ENCODE data around the gene EDC3.
"Not testable (repeated sequence)": the region's sequence is repeated elsewhere in the genome, so short reads cannot be mapped to it uniquely, and the experiment has no call there.

The EDC3 gene, protein sequence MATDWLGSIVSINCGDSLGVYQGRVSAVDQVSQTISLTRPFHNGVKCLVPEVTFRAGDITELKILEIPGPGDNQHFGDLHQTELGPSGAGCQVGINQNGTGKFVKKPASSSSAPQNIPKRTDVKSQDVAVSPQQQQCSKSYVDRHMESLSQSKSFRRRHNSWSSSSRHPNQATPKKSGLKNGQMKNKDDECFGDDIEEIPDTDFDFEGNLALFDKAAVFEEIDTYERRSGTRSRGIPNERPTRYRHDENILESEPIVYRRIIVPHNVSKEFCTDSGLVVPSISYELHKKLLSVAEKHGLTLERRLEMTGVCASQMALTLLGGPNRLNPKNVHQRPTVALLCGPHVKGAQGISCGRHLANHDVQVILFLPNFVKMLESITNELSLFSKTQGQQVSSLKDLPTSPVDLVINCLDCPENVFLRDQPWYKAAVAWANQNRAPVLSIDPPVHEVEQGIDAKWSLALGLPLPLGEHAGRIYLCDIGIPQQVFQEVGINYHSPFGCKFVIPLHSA

DNA sequence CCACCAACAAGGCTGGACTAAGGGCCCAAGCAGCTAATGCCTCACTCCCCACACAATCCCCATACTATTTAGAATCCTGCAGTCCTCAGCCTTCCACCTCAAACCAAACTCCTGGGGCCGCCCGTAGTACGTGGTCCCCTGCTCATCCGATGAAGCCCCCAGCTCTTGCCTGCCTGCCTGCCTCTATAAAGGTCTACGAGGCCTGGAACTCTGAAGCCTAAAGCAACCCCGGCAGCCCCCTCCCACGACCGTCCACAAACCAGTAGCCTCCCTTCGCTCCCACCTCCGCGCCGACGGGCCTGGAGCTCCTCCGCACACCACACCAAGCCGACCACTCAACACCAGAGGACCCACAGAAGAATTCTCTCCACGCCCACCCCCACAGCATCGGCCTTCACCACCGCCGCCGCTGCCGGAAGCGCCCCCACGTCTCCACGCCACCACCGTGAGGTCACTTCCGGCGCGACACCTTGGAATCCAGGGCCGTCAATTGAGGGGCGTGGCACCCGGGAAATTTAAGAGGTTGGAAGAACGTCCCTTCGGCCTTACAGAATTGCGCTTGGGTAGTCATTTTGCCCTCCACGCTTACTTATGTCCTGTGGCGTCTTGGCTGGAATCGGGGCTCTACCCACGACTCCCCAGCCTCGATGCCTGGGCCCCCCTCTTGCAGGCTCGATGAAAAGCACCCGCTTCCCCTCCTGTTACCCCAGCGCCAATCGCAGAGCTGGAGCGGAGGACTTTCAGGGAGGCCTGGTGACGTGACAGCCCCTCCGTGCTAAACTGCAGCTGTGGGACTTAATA is at the start of gene EDC3:
Gene EDC3, minus strand, starts transcription at position 428 of the 801 bp plus-strand sequence. CDS start 20,900 bp downstream, outside the sequence.
- DNase-seq, result peak; percentile 86

GRCh38 chr15:74742422-74742821 is 46.6 kb upstream of the EDC3 start:
- no peak for DNase-seq

DNA sequence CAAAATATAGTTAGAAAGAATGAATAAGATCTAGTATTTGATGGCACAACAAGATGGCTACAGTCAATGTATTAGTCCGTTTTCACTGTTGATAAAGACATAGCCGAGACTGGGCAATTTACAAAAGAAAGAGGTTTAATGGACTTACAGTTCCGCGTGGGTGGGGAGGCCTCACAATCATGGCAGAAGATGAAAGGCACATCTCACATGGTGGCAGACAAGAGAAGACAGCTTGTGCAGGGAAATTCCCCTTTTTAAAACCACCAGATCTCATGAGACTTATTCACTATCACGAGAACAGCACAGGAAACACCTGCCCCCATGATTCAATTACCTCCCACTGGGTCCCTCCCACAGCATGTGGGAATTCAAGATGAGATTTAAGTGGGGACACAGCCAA is 42.4 kb upstream of the EDC3 start:
- DNase-seq, result not testable (repeated sequence)

DNA sequence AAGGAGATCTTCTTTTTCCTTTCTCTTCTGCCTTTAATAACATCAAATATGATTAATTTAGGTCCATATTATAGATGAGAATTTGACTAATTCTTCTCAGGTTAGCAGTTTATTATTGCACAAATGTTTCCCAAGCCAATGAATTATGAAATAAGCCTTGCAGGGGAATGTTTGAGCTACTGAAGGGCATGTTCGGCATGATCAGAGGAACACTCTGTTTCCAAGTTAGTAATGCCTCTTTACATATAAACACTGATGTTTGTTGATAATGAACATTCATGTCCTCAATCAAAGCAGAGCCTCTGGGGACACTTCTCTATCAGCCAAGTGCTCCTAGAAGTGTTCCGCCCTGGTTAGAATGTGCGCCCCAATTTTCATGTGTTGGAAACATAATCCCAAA is 39.5 kb upstream of the EDC3 start:
- no peak for DNase-seq

- no peak for DNase-seq
These were observed 37.4 kb upstream of the EDC3 start for GRCh38 chr15:74733269-74733668.

GRCh38 chr15:74732846-74733245 is 37.0 kb upstream of the EDC3 start:
- no peak for DNase-seq

DNA sequence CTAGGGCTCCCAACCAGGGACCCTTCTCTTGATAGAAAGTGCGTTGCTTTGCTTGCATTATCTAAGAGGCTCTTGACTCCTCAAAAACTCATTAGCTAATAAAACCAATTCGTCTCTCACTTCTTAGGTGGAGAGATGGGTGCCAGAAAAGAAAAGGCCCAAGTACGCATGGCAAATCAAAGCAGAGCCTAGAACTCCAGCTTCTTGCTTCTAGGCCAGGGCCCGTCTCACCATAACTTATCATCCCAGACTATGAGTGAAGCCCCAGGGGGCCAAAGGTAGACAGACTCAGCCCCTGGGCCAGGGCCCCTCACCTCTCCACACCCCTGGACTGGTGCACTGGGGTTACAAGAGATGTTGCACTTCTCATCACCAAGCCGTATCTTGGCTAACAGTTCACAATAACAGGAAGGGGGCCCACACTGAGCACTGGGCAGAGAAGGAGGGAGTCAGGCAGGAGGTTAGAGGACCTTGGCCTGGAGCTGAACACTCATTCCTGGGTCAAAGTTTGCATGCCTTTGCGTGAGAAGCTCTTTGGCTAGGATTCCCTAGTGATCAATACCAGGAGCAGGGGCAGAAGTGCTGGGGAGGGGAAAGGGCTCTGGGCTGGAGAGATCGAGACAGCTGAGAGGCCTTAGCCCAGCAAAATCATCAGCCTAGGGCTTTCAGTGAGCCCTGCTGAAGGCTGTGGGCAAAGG is 34.9 kb upstream of the EDC3 start:
- no peak for DNase-seq

DNA sequence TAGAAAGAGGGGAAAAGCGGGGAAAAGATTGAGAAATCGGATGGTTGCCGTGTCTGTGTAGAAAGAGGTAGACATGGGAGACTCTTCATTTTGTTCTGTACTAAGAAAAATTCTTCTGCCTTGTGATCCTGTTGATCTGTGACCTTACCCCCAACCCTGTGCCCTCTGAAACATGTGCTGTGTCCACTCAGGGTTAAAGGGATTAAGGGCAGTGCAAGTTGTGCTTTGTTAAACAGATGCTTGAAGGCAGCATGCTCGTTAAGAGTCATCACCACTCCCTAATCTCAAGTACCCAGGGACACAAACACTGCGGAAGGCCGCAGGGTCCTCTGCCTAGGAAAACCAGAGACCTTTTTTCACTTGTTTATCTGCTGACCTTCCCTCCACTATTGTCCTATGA is 33.5 kb upstream of the EDC3 start:
- not testable (repeated sequence) for DNase-seq

DNA sequence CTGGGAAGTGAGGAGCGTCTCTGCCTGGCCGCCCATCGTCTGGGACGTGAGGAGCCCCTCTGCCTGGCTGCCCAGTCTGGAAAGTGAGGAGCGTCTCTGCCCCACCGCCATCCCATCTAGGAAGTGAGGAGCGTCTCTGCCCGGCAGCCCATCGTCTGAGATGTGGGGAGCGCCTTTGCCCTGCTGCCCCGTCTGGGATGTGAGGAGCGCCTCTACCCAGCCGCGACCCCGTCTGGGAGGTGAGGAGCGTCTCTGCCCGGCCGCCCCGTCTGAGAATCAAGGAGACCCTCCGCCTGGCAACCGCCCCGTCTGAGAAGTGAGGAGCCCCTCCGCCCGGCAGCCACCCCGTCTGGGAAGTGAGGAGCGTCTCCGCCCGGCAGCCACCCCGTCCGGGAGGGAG is 32.9 kb upstream of the EDC3 start:
- not testable (repeated sequence) for DNase-seq

DNA sequence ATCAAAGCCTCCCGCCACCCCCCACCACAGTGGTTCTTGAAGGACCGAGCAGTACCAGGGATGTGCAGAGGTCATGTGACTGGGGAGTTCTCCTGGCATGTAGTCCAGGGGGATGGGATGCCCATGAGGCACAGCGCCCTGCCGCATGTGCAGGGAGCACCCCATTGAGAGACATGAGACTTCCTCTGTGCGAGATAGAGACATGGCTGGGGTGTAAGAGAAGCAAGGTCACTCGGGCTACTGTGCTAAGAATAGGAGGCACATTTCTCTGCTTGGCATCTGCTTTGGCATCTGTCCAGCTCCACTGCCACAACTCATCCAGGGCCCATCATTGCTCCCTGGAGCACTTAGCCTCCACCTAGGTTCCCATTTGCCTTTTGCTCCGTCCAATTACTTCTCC is 31.9 kb upstream of the EDC3 start:
- no peak for DNase-seq

GRCh38 chr15:74726774-74727164 is 30.9 kb upstream of the EDC3 start:
- no peak for DNase-seq

DNA sequence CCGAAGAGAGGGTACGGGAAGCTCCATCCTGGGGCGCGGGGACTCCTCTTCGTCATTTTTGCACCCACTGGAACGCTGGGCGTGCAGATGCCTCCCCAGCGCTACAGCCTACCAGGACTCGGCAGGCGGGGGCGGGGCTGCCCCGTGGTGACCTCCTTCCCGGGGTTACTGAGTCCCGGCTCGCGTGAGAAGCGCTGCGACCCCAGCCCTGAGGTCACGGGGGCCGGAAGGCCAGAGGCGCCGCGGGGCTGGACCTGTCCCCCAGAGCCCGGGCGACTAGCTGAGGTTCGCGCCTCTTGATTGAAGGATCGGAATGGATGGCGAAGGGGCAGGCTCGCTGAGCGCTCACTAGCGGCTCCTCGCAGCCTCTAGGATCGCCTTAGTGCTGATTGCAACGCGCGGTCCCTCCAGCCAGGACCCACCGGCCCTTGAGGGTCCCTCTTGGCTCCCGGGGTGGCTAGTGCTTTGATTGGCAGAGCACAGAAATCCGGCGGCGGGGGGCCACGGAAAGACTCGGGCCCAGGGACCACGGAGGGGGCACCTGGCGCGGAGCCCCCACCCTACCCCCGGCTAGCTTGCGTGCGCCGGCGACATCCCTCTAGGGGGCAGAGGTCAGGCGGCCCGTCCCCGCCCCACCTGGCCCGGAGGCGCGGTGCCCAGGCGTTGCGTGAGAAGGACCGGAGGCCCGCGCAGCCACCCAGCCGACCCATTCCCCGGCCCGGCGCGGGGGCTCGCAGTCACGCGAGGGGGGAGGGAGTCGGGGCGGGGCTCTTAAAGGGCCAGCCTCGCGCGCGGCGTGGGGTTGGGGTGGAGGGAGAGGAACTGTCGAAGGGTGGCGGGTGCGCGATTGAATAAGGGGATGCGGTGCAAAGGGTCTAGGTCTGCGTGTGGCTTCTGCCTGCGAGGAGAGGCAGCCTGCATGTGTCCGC is 30.3 kb upstream of the EDC3 start:
- DNase-seq, result no peak

- no peak for DNase-seq
These were observed 29.5 kb upstream of the EDC3 start, which contains the start of gene CYP1A1 for GRCh38 chr15:74725225-74725774. Gene CYP1A1 (minus strand): TSS chr15:74725528. CDS start chr15:74723097, 2,431 bp downstream.

- DNase-seq, result no peak
These were observed 28.9 kb upstream of the EDC3 start for GRCh38 chr15:74724570-74725224.

GRCh38 chr15:74723754-74724334 is 28.0 kb upstream of the EDC3 start:
- DNase-seq, result no peak

DNA sequence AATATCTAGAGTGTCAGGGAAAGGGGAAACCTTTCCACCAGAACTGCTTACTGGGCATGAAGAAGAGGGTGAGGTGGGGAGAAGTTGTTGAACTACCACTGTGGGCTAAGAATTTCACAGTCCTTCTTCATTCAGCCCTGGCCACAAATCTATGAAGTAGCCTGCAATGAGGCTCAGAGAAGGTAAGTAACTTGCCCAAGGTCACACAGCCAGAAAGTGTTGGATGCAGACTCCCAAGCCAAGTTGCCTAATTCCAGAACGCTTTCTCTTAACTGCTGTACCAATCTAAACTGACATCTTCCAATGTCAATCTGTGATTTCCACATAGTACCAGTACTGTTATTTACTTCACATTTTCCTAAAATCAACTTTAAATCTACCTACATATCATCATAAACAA is 27.4 kb upstream of the EDC3 start:
- DNase-seq, result no peak

- DNase-seq, result no peak
These were observed 26.8 kb upstream of the EDC3 start for GRCh38 chr15:74722591-74722990.

DNA sequence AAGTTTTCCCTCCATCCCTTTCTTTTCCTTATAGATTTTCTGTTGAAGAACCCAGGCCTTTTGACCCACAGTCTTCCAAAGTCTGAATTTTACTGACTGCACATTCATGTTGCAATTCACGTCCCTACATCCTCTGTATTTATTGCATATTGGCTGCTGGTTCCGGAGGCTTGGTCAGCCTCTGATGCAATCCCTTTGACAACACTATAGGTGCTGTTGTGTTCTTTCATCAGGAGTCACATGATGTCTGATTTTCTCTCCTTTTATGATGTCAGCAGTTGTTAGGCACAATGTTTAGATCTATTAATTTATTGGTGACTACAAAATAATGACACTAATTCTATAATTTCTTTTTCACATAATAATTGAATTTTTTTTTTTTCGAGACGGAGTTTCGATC is 20.8 kb upstream of the EDC3 start:
- DNase-seq, result no peak

DNA sequence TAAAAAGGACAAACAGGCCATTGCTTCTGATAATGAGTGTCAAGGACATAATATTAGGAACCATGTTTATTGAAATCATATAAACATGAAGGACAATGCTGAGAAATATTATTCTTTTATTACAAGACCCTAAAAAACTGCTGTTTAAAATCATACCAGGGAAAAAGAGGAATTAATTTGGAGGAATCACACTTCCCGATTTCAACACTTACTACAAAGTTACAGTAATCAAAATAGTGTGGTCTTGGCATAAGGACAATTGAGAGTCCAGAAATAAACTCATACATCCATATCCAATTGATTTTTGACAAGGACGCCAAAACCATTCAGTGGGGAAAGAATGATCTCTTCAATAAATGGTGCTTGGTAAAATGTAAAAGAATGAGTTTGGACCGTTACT is 16.5 kb upstream of the EDC3 start:
- no peak for DNase-seq

GRCh38 chr15:74710319-74711094 is 14.7 kb upstream of the EDC3 start:
- DNase-seq, result no peak

Data from NK-92 treated with Interleukin-12 subunit alpha and Interleukin-12 subunit beta, amount 100 ng/mL, for 24 hours (cell line).